Stimulated activated CD8-positive, alpha-beta memory T cell treated with anti-CD3 and anti-CD28 coated beads, Interleukin-2, amount 100 ng/mL, for 1 hour (primary cell): ENCODE results near the gene LRP1B.

Source experiments
- DNase-seq, 2 donors: peaks; one replicate each; pipeline ENCODE4 v3.0.0-alpha.2; 2020; ENCODE audit warnings: low read depth in 2 of 2

Gene LRP1B

GRCh38 chr2:141694180-141694579 lies 436.6 kb downstream of the LRP1B start:
- DNase-seq = no peak

- DNase-seq = no peak
These were observed 438.0 kb downstream of the LRP1B start for GRCh38 chr2:141692829-141693228.

GRCh38 chr2:141676139-141676538 lies 454.7 kb downstream of the LRP1B start:
- no peak for DNase-seq

- no peak for DNase-seq
These were observed 464.6 kb downstream of the LRP1B start for GRCh38 chr2:141666191-141666590.

GRCh38 chr2:141660232-141660631 lies 470.6 kb downstream of the LRP1B start:
- DNase-seq = no peak

- DNase-seq = no peak
These were observed 476.5 kb downstream of the LRP1B start for GRCh38 chr2:141654311-141654710.

- no peak for DNase-seq
These were observed 477.6 kb downstream of the LRP1B start for GRCh38 chr2:141653184-141653583.

GRCh38 chr2:141652308-141652707 lies 478.5 kb downstream of the LRP1B start:
- no peak for DNase-seq

- DNase-seq = no peak
These were observed 483.5 kb downstream of the LRP1B start for GRCh38 chr2:141647353-141647752.

- no peak for DNase-seq
These were observed 489.4 kb downstream of the LRP1B start for GRCh38 chr2:141641462-141641861.

- DNase-seq = no peak
These were observed 491.0 kb downstream of the LRP1B start for GRCh38 chr2:141639809-141640208.

GRCh38 chr2:141633132-141633531 lies 497.7 kb downstream of the LRP1B start:
- no peak for DNase-seq

GRCh38 chr2:141630407-141630930 lies 500.3 kb downstream of the LRP1B start:
- DNase-seq = no peak

- DNase-seq = no peak
These were observed 510.4 kb downstream of the LRP1B start for GRCh38 chr2:141620372-141620771.

- DNase-seq = no peak
These were observed 512.4 kb downstream of the LRP1B start for GRCh38 chr2:141618457-141618856.

- no peak for DNase-seq
These were observed 518.8 kb downstream of the LRP1B start for GRCh38 chr2:141611981-141612380.

GRCh38 chr2:141611176-141611571 lies 519.6 kb downstream of the LRP1B start:
- DNase-seq = no peak

GRCh38 chr2:141610564-141611175 lies 520.1 kb downstream of the LRP1B start:
- no peak for DNase-seq

- DNase-seq = no peak
These were observed 525.7 kb downstream of the LRP1B start for GRCh38 chr2:141605163-141605562.

GRCh38 chr2:141601511-141602152 lies 529.2 kb downstream of the LRP1B start:
- no peak for DNase-seq

- no peak for DNase-seq
These were observed 531.1 kb downstream of the LRP1B start for GRCh38 chr2:141599721-141600120.

GRCh38 chr2:141598982-141599381 lies 531.8 kb downstream of the LRP1B start:
- no peak for DNase-seq

- DNase-seq = no peak
These were observed 535.4 kb downstream of the LRP1B start for GRCh38 chr2:141595316-141595920.
